Adrenal gland (tissue), 5 donors: ENCODE data around the gene SBNO2.

Source experiments
- CTCF ChIP-seq, 6 experiments: fragments of 450-650 bp in 4 of 6; fragments of 200-600 bp in 2 of 6; sonication (generic) in 1 of 6; IDR thresholded peaks; 1 replicate in 5 of 6; 2 replicates in 1 of 6; pipeline versions ENCODE4 v1.5.1 to v1.8.0; 2016 to 2021; ENCODE audit warnings: antibody characterized with exemption in 6 of 6, mild to moderate bottlenecking in 2 of 6, moderate library complexity in 1 of 6
- POLR2A ChIP-seq, 2 donors: fragments of 450-650 bp; IDR thresholded peaks; one replicate each; pipeline ENCODE4 v1.6.1; 2017; ENCODE audit warnings: antibody characterized with exemption in 2 of 2, mild to moderate bottlenecking in 2 of 2, moderate library complexity in 1 of 2
- donor health status: DM: no; HTN: no; CAD: no.

GRCh38 chr19:1122972-1123363 is 51.1 kb downstream of the SBNO2 start:
- TF ChIP-seq CTCF (IDR thresholded peaks at IDR 0.05) (no peak), POLR2A (IDR thresholded peaks at IDR 0.05) (no peak)
